GM12878 (cell line): ENCODE data around the gene SERPINH1. TPM values are rescaled to one million over a fixed set of nuclear protein-coding genes. Genes with fewer than 3 reads are reported as not detected.
A peak's percentile ranks its signal among the peaks of the same experiment; 100 is the strongest.

ENCODE experiments used
- ATAC-seq: fragments of 200-7000 bp; cut with Tn5 transposase; 3 replicates; pipeline ENCODE4 v1.9.1; 2020; ENCODE audit warnings: mild to moderate bottlenecking, moderate library complexity
- BruUV-seq: library from RNA; stranded (reverse); fragments of 400-500 nt; replicated peaks from 2 replicates; lab custom pipeline; 2021; lab: Mats Ljungman, UMichigan
- CTCF ChIA-PET: fragments of 300-600 bp; sonication (Branson Sonifier 250); formaldehyde crosslinking; extraction: SDS; loops from one replicate; lab custom pipeline; 2021; ENCODE audit warnings: inconsistent platforms; lab: Yijun Ruan, JAX
- POLR2A ChIA-PET: fragments of 350-600 bp; formaldehyde crosslinking; extraction: SDS; loops from one replicate; lab custom pipeline; 2021; ENCODE audit warnings: inconsistent platforms; lab: Charles Lee
- RAD21 ChIA-PET: fragments of 300-600 bp; sonication (Branson Sonifier 250); formaldehyde crosslinking; loops from one replicate; lab custom pipeline; 2023; ENCODE audit warnings: antibody characterized with exemption; ENCODE audit not compliant: unreplicated experiment; lab: Charles Lee
- SMC1A ChIA-PET: fragments of 300-600 bp; sonication (Branson Sonifier 250); formaldehyde crosslinking; loops from one replicate; lab custom pipeline; 2023; ENCODE audit not compliant: unreplicated experiment, uncharacterized antibody; lab: Charles Lee
- DNase-seq: peaks from one replicate; pipeline ENCODE4 v3.0.0-alpha.2; 2011; ENCODE audit warnings: low read depth, low spot score
- FAIRE-seq: peaks from 3 replicates; lab custom pipeline; 2011; peaks lifted over from hg19 to GRCh38; lab: Jason Lieb, UNC
- H2AFZ ChIP-seq: 2 replicates; pipeline ENCODE4 v1.6.0; 2011; ENCODE audit warnings: low read depth, low read length, control low read depth; ENCODE audit not compliant: control insufficient read depth
- H3K27ac ChIP-seq: 2 replicates; pipeline ENCODE4 v1.5.1; 2011; ENCODE audit warnings: control low read depth; ENCODE audit not compliant: control insufficient read depth, insufficient read depth
- H3K27me3 ChIP-seq, 2 experiments: replicated peaks in 1 of 2; 2 replicates each; pipeline versions ENCODE4 v1.6.0 to v1.6.1; 2011; ENCODE audit warnings: low read length in 1 of 2; ENCODE audit not compliant: control insufficient read depth in 2 of 2, insufficient read depth in 2 of 2
- H3K36me3 ChIP-seq, 2 experiments: 2 replicates each; pipeline ENCODE4 v1.5.1; 2011; ENCODE audit warnings: low read length in 1 of 2; ENCODE audit not compliant: control insufficient read depth in 2 of 2, insufficient read depth in 2 of 2
- H3K4me1 ChIP-seq: 2 replicates; pipeline ENCODE4 v1.6.1; 2011; ENCODE audit warnings: mild to moderate bottlenecking, low read length, moderate library complexity, mixed read lengths; ENCODE audit not compliant: control insufficient read depth, insufficient read depth
- H3K4me2 ChIP-seq: 2 replicates; pipeline ENCODE4 v1.6.0; 2011; ENCODE audit warnings: control low read depth; ENCODE audit not compliant: control insufficient read depth, insufficient read depth
- H3K4me3 ChIP-seq: fragments of 200-600 bp; sonication (generic); 2 replicates; pipeline ENCODE4 v1.5.1; 2016
- H3K79me2 ChIP-seq: 2 replicates; pipeline ENCODE4 v1.6.0; 2011; ENCODE audit warnings: low read length; ENCODE audit not compliant: control insufficient read depth, insufficient read depth
- H3K9ac ChIP-seq: 2 replicates; pipeline ENCODE4 v1.8.0; 2011; ENCODE audit warnings: low read length, control low read depth, mixed read lengths; ENCODE audit not compliant: control insufficient read depth, insufficient read depth
- H3K9me3 ChIP-seq: replicated peaks from 3 replicates; pipeline ENCODE4 v1.5.1; 2011; ENCODE audit warnings: mild to moderate bottlenecking, low read length; ENCODE audit not compliant: control insufficient read depth, insufficient read depth
- H4K20me1 ChIP-seq: 2 replicates; pipeline ENCODE4 v1.6.0; 2011; ENCODE audit not compliant: control insufficient read depth, insufficient read depth
- EED ChIP-seq: sonication (generic); IDR thresholded peaks from 2 replicates; pipeline ENCODE4 v1.6.1; 2016; ENCODE audit warnings: antibody characterized with exemption, low read depth
- IKZF1 ChIP-seq: fragments of 450-650 bp; conservative IDR thresholded peaks from 2 replicates; pipeline ENCODE4 v1.6.1; 2017; ENCODE audit warnings: antibody characterized with exemption, mild to moderate bottlenecking
- PBX3 ChIP-seq: IDR thresholded peaks from 2 replicates; pipeline ENCODE4 v1.6.1; 2011; ENCODE audit warnings: mild to moderate bottlenecking, low read depth, low read length, moderate library complexity; ENCODE audit not compliant: insufficient replicate concordance
- SMAD1 ChIP-seq: fragments of 450-650 bp; IDR thresholded peaks from 2 replicates; pipeline ENCODE4 v1.6.1; 2018; ENCODE audit warnings: mild to moderate bottlenecking, low read depth; ENCODE audit not compliant: partially characterized antibody
- ZBTB11 ChIP-seq: fragments of 450-650 bp; formaldehyde crosslinking; IDR thresholded peaks from 2 replicates; pipeline ENCODE4 v1.5.0; 2022; ENCODE audit warnings: mild to moderate bottlenecking, missing genetic modification characterization
- WGBS: methylation state at CpG from one replicate; pipeline ENCODE4 v1.1.6; 2016; ENCODE audit warnings: low lambda C conversion rate; ENCODE audit not compliant: insufficient replicate concordance, insufficient coverage; ENCODE audit errors: missing lambda C conversion rate; 5-methylcytosine and 5-hydroxymethylcytosine counted together
- in situ Hi-C: fragments of 300-500 bp; cut with MboI; formaldehyde crosslinking; loops from 9 replicates; pipeline ENCODE4 v1.14.3; 2018; ENCODE audit warnings: mixed read lengths
- intact Hi-C: fragments of 100-400 bp; cut with micrococcal nuclease; formaldehyde crosslinking; loops from one replicate; pipeline ENCODE4 v1.14.2; 2022; ENCODE audit not compliant: unreplicated experiment
- polyA plus RNA-seq, 11 experiments: library from polyadenylated mRNA; depleted of rRNA in 4 of 11; unstranded in 6 of 11; stranded (reverse) in 5 of 11; fragments of >200 nt; fragmentation: Nextera tagmentation in 4 of 11; fragmentation: Illumina TruSeq in 1 of 11; extraction: Ambion mirVana in 4 of 11; extraction: Trizol in 1 of 11; gene quantifications; 1 replicate in 1 of 11; 2 replicates in 10 of 11; pipeline versions ENCODE4 v1.2.1 to v1.2.3, GENCODE V29; 2011 to 2016; ENCODE audit warnings: inconsistent platforms in 2 of 11, missing spikeins in 2 of 11, low read depth in 1 of 11
- total RNA-seq, 4 experiments: library from RNA; depleted of rRNA in 3 of 4; stranded (reverse); fragments of >200 nt in 3 of 4; fragmentation: Illumina TruSeq in 1 of 4; extraction: Trizol in 1 of 4; gene quantifications; 2 replicates each; pipeline versions ENCODE4 v1.2.1 to v1.2.3, GENCODE V29; 2013 to 2021

Gene SERPINH1
- total and polyA plus RNA-seq, 10 of the 15 experiments (the other 5 are each of a cell fraction or from before 2014, with no cell fraction given), result 0.34 to 19.8 (median 13.7) TPM

GRCh38 chr11:75538150-75538942 is 23.7 kb upstream of the SERPINH1 start:
- DNase-seq, result no peak
- no peak for ATAC-seq
- Histone ChIP-seq H4K20me1 (no peaks in the 10 kb centered on the region), H2AFZ (no peak overlapping the region; the same call in 1 of the 2 replicates), H3K27ac (no peak overlapping the region), H3K27me3 (no peaks in the 10 kb centered on the region; a peak in 1 of 4 replicates), H3K4me1 (peaks cover 29% of the 10 kb centered on the region), H3K9me3 (no peaks in the 10 kb centered on the region), H3K36me3 (no peaks in the 10 kb centered on the region), H3K4me2 (no peak overlapping the region), H3K9ac (no peak overlapping the region), H3K4me3 (no peak overlapping the region), H3K79me2 (no peaks in the 10 kb centered on the region)
- TF ChIP-seq SMAD1 (no peak), ZBTB11 (CRISPR knock-in tag) (no peak), PBX3 (no peak), IKZF1 (no peak), EED (0 out of 2 replicates have a peak, but pooled peaks have one; percentile 30)
- ChIA-PET CTCF (interaction anchor here (1.1 to 1.5 kb wide), 3 partner anchors 9 to 167 kb away, joined by 3 to 5 read pairs (median 4); no protein-coding TSS in a partner anchor), POLR2A (interaction anchor here (0.7 kb wide), 1 partner anchor 557 kb away, joined by 3 read pairs; no protein-coding TSS in a partner anchor), SMC1A (interaction anchor here (0.6 to 1.2 kb wide), 2 partner anchors 16 to 149 kb away, joined by 3 to 4 read pairs; no protein-coding TSS in a partner anchor), RAD21 (interaction anchor here (1.1 kb wide), 1 partner anchor 15 kb away, joined by 4 read pairs; no protein-coding TSS in a partner anchor)
- no TSS peak for BruUV-seq
- in situ Hi-C loops (no loop called here), intact Hi-C loops (no loop called here)
- no peak for FAIRE-seq
- 71% methylated on average over 11 of the region's 11 CpGs for WGBS
